Amniotic epithelial cell (primary cell): ENCODE results near the gene MSRB1.

Experiments
- DNase-seq: peaks from one replicate; pipeline ENCODE4 v3.0.0-alpha.2; 2010; ENCODE audit warnings: low read depth

The MSRB1 gene, protein sequence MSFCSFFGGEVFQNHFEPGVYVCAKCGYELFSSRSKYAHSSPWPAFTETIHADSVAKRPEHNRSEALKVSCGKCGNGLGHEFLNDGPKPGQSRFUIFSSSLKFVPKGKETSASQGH

DNA sequence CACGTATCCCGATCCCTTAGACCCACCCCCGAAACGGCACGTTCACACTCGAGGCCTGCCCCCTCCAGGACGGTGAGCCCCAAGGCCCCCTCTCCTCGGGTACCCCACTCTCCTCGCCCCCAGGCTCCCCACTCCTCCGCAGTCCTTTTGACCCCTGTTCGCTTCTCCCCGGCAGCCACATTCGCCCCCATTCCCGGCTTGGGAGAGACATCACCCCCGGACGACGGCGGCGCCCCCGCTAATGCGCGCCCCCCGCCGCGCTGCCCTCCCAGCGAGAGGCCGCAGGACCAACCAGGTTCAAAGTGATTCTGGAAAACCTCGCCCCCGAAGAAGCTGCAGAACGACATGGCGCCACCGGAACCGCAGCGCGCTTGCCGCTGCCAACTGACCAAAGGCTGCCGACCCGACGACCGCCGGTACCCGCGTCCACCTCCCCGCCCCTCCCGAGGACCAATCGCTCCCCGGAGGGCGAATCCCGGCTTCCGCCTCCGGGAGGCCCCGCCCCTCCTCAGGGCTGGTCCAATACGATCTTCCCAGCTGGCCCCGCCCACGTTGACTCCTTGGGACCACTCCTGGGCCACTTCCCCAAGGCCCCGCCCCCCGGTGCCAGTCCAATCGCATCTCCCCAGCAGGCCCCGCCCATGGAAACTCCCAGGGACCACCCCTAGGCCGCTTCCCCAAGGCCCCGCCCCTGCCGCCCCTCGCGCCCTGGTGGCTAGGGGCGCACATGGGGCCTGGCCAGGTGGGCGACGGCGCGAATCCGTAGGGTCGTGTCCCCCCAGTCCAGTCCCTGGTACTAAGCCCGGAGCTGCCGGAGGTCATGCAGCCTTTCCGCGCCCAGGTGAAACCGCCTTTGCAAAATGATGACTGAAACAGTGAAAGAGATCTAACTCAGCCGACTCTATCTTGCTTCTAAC, at the start of gene MSRB1:
Gene MSRB1, minus strand, starts transcription at position 390 of the 917 bp plus-strand sequence. Its CDS starts 43 bp downstream, at position 347.
- DNase-seq, result peak; percentile 96

DNA sequence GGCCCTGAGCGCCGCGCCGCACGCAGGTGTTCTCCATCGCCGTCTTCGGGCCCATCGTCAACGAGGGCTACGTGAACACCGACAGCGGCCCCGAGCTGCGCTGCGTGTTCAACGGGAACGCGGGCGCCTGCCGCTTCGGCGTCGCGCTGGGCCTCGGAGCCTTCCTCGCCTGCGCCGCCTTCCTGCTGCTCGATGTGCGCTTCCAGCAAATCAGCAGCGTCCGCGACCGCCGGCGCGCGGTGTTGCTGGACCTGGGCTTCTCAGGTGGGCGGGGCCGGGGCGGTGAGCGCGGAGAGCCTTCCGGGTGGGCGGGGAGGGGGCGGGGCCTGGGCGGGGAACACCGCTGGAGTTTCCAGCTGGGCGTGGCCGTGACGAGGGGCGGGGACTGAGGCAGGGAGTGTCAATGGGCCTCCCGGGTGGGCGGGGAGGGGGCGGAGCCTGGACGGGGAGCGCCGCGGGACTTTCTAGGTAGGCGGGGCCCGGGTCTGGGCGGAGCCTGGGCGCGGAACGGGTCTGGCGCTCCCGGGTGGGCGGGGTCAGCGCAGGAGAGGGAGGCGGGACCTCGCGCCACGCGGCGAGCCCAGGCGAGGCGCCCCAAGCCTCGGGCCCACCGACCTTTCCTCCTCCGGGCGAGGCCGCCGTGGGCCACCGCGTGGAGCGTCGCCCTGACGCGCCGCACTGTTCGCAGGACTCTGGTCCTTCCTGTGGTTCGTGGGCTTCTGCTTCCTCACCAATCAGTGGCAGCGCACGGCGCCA, 49.1 kb upstream of the MSRB1 start:
- DNase-seq, result peak; percentile 83

DNA sequence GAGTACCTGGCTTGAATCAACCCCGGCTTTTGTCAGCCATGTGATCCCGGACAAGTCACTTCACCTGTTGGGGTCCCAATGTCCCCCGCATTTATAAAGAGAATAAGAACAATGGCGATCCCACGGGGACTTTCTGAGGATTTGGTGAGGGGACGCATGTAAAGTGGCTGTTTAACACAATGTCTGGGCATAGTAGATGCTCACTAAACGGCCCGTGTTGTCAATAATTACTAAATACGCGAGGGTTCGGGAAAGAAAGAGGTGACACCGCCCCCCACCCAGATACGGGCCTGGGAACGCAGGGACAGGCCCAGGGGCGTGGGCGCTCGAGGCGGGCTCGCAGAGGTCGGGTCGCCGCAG, 48.6 kb upstream of the MSRB1 start:
- DNase-seq, result no peak

DNA sequence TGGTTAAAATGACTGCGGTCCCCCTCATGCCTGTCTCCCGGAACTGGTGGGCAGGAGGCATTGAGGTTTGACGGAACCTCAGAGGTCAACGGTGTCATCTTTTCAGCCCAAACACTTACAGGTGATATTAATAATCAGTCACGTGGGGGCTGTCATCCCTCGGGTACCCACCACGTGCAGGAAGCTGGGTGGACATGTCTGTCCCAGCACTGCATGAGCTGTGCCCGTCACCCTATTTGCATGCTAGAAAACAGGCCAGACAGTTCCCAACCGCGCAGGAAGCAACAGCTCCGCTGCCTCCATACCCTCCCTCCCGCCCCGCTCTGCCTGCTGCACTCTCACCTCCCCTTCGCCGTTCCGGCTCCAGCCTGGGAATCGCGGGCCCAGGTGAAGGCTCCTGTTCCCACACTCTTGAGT, 48.1 kb upstream of the MSRB1 start:
- DNase-seq, result no peak

DNA sequence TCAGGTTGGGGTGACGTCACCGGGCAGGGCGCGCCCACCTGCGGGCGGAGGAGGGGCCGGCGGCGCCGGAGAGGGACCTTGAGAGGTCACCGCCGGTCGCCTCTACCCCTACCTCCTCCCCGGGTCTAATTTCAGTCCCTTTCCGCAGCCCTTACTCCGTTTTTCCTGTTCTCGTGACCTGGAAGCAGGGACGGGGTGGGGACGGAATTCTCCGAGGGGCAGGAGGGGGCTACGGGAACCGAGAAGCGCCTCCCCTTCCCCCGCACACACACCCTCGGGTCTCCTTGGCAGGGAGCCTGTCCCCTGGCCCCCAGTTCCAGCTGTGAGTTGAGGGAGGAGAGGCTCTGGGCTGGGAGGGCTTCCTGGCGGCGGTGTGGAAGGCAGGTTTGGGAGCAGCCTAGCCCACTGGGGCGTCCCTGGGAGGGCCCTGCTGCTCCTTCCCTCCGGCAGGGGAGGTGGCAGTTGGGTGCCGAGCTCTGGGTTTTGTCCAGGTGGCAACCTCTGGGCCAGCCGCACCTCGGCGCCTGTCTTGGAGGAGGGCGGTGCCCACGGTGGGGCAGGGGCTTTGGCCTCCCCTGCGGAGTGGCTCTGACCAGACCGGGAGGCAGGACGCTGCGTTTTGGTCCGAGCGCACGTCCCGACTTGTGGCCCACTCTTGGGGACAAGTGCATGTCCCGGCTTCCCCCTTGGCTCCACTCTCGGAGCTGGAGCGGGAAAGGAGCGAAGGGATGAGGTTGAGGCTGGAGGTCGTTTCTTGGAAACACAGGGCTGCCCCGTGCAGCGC, 47.5 kb upstream of the MSRB1 start:
- DNase-seq, result no peak

DNA sequence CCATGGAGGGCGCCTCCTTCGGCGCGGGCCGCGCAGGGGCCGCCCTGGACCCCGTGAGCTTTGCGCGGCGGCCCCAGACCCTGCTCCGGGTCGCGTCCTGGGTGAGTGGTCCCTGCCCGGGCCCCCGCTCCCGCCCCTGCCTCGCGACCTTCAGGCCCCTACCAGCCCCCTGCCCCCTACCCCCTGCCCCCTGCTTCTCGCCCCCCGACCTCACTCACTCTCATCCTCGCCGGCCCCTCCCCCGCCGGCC, 47.0 kb upstream of the MSRB1 start:
- DNase-seq, result no peak

DNA sequence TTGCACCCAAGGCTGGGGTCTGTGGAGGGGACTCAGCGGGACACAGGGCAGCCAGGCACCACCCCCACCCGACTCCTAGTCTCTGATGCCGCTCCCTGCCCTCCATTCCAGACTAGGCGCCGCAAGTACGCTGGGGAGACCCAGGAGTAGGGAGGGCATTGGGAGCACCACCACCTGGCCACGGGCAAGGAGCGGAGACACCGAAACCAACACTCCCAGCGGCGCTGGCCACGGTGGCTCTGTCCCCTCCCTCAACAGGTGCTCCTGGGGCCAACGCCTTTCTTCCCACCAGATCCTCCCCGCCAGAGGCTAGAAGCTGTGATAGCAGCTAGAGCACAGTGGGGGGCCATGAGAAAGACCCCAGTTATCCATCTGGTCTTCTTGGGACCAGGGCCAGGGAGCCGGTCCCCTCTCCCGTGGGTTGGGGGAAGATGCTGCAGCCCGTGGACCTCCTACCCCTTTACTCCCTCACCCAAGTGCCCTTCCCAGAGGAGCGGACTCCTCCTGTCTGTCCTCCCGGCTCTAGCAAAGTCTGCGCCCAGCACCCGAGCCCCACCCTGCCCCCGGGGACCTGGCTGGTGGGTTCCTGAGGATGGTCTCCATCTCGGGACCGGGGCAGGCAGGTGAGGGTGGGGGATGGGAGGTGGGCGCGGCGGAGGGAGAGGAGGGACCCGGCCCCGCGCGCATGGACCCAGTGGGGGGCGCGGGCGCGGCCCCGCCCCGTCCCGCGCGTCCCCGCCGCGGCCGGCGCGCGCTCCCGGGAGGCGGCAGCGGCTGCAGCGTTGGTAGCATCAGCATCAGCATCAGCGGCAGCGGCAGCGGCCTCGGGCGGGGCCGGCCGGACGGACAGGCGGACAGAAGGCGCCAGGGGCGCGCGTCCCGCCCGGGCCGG, 46.5 kb upstream of the MSRB1 start, which contains the start of gene SYNGR3:
Gene SYNGR3, plus strand, starts transcription at position 762 of the 892 bp plus-strand sequence. CDS start 133 bp downstream, outside the sequence.
- DNase-seq, result no peak

DNA sequence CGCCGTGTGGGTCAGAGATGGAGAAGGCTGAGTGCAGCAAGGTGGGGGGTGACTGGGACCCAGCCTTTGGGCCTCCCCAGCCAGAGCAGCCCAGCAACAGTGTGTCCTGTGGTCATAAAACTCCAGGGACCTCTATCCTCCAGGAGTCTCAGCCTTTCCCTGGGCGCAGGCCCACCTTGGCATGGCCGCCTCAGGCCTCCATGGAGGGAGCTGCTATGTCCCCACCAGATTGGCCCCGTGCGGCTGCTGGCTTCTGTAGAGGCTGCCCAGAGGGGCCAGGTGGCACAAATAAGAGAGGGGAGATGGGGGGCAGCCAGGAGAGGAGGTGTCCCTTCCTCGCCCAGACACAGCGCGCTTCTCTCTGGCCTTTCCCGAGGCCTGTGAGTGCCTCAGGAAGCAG, 44.2 kb upstream of the MSRB1 start:
- DNase-seq, result no peak

DNA sequence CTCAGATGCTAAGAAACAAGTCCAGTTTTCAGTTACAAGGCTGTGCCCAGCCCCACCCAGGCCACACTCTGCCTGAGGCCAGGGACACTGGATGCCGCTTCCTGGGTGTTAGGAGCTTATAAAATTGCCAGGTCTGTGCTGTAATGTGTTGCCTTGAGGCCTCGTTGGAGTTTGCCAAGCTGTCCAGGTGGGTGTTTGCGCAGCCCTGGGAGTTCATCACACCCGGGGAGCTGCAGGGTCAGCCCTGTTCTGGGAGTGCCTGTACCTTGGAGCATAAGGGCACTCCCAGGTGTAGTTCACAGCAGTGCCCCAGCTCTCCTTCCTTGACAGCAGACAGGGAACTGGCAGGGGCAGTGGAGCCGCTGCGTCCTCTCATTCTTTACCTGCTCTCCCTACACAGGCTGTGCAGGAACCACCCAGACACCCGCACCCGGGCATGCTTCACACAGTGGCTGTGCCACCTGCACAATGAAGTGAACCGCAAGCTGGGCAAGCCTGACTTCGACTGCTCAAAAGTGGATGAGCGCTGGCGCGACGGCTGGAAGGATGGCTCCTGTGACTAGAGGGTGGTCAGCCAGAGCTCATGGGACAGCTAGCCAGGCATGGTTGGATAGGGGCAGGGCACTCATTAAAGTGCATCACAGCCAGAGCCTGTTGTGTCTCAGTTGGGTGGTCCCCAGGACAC, 42.6 kb upstream of the MSRB1 start:
- no peak for DNase-seq

DNA sequence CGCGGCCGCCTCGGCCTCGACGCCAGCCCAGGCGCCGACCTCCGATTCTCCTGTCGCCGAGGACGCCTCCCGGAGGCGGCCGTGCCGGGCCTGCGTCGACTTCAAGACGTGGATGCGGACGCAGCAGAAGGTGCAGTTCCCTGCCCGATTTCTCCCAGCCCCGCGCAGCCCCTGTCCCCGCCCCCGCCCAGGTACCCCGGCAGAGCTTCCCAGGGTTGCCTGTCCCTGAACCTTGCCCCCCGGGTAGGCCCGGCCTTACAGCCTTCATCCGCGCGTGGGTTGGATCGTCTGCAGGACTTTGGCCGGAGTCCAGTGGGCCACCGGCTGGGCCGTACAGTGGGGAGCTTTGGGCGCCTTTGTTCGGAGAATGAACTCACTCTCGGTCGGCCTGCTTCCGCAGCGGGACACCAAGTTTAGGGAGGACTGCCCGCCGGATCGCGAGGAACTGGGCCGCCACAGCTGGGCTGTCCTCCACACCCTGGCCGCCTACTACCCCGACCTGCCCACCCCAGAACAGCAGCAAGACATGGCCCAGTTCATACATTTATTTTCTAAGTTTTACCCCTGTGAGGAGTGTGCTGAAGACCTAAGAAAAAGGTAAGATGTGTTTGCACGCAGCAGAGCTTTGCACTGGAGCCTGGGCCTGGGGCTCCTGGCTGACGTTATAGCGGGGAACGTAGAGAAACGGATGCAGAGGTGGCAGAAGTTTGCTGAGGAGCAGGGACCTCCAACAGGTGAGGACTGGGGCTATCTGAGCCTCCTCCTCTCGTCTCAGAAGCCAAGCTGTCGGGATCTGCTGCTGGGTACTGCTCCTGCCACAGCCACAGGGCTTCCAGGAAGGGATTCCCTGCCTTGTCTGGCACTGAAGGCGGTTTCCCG, 41.6 kb upstream of the MSRB1 start:
- peak; percentile 15 for DNase-seq

DNA sequence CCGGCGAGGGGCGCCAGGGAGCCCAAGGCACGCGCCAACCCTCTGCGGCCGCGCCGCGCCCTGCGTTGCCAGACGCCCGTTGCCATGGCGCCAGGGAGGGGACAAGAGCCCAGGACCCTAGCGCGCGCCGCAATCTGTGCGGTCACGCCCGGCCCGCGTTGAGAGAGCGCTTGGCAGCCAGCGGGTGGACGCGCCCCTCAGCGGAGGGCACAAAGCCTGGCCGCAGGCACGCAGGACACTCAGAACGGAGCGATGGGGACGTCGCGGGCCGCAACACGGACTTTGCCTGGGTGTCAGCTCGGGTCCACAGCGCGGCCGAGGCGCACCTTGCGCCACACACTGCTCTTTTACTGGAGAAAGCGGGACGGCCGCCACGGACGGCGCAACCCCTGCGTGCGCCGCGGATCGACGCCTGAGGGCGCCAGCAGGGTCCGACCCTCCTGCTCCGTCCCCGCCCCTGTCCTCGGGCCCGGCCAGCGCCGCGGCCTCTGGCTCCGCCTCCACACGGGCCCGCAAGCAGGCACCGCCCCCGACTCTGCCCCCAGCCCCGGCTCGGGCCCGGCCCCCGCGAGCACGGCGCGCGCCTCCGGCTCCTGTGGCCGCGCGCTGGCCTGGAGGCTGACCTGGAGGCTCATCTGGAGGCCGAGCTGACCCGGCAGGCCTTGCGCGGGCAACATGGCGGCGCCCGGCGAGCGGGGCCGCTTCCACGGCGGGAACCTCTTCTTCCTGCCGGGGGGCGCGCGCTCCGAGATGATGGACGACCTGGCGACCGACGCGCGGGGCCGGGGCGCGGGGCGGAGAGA, 40.7 kb upstream of the MSRB1 start, which contains the start of gene GFER:
Gene GFER, plus strand, starts transcription at position 650 of the 803 bp plus-strand sequence. Its CDS starts 26 bp downstream, at position 676.
- DNase-seq, result peak; percentile 89

DNA sequence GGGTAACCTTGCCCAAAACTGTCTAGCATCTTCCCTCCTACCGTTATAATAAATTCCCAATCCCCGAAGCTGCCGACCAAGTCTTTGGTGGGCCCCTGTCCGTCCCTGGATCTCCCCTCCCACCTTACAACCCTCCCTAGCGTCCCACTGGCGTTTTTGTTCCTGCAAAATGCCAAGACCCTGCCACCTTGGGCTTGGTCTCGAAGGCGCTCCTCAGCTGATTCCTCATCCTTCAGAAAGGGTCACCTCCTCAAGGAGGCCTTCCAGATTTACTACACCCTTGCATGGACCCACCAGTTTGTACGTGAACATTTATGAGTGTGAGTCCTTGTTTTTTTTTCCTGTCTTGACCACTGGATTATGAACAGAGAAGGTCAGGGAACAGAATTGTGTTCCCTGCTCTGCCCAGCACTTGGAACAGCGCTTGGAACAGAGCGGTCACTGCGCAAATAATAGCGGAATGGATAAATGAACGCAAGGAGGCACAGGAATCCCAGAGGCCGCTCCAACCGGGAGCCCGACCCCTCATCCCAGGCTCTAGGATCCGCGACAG, 40.1 kb upstream of the MSRB1 start:
- peak; percentile 8 for DNase-seq

DNA sequence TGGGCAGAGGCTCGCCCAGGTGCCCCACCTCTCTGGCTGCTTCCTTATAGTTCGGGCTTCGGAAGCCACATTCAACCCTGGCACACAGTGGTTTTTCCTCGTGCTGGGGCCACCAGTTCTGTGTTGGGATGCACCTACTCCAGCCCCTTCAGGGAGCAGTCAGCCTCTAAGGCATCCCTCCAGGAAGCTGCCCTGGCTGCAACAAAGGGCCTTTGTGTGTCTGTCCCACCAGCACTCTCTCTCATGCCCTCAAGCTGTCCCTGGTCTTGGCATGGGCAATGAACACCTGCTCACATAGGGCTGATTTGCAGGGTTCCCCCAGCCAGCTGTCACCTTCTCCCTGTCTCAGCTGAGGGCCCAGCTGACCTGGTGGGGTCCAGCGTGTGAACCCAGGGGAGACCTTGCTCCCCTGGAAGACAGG, 39.0 kb upstream of the MSRB1 start:
- no peak for DNase-seq

DNA sequence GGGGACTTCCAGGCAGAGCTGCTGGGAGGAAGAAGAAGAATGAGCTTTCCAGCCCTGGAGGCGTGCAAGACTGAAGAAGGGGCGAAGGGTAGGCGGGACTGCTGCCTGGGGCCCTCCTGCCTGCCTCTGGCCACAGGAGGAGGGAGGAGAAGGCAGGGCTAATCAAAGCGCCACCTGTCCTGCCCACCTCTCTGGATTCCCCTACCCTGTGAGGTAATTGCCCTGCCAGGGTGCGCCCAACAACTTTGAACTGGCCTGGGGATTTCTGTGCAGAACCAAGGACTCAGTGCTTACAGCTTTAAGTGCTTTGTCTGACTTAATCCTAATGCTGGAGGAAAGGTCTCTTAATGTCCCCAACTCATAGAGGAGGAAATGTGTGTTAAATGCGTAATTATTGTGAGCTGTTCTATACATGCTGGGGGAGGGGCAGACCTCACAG, 38.4 kb upstream of the MSRB1 start, which contains the start of gene NOXO1:
Gene NOXO1, minus strand, starts transcription at position 72 of the 439 bp plus-strand sequence. CDS start 290 bp downstream, outside the sequence.
- DNase-seq, result no peak

DNA sequence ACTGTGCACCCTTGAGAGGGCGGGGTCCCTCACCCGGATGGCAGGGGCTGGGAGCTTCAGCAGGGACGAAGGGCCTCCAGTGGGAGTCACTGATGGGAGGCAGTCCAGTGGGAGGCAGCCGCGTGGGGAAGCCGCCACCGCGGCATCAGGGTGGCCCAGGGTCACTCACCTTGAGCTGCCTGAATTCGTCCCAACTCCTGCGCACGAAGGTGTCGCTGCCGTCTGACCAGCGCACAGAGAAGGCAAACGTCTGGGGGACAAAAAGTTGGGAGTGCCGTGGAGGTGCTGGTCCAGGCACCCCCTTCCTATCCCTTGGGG, 37.7 kb upstream of the MSRB1 start:
- DNase-seq, result no peak

DNA sequence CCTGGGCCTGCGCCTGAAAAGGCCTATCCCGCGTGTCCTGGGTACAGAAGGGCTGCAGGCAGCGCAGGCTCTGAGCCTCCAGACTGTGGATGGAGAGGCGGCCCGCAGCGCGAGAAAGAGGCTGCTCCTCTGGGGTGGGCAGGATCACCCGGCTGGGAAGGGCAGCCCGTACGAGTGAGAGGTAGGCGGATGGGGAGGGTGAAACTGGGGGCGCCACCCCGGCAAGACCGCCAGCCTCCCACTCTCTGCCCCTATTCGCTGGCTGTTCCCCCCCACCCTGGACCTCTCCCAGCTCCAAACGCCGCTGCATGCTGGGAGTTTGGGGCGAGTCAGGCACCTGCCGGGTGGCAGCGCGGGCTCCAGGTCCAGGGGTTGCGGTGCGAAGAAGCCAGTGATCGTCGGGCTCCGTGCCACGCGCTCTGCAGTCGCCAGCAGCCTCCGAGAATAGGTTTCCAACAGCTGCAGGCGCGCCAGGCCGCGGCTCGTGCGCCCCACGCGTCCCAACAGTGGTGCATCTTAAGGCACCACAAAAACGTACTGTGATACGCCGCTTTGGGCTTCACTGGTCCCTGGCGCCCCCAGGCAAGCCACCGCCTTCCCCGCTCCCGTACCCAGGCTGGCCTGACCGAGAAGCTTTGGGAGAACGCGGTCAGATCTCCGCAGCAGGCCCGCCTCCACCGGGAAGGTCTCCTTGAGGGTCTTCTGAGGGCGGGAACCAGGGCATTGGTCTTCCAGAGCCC, 37.2 kb upstream of the MSRB1 start:
- DNase-seq, result no peak

DNA sequence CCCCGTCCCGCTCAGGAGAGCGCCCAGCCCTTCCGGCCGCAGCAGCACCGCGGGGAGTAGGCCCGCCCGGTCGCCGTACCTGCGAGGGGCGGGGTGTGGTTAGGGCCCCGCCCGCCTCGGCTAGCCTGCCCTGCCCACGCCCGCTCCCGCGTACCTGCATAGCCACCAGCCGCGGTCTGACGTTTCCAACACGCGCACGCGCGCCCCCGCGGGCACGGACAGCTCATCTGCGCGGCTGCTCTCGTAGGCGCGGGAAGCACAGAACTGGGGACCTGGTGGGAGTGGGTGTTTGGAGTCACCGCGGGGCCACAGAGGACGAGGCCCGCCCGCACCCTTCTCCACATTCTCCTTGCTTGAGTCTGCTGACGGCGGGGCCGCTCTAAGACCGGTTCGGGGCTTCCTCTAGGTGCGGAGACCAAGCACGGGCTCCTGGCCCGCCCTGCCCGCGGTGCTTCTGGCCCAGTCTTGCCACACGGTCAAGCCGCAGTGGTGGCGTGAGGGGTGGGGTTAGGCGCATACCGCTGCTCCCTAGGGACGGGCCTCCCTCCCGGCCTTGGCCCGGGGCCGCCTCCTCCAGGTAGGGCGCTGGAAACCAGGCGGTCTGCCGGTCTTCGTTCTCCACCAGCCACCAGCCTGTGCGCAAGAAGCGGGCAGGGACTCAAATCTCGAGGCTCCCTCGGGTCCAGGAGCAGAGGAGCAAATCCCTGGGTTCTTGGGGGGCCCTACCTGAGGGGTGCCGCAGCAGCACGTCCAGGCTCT, 36.5 kb upstream of the MSRB1 start:
- DNase-seq, result peak; percentile 16
